Measurements from ENCODE around the gene FLAD1. TPM values are rescaled to one million over a fixed set of nuclear protein-coding genes. Genes with fewer than 3 reads are reported as not detected.

FLAD1 gene
- total and polyA plus RNA-seq, 2 of the 8 experiments (the other 6 are each of a cell fraction or from before 2014, with no cell fraction given), result 104 to 143 TPM

DNA sequence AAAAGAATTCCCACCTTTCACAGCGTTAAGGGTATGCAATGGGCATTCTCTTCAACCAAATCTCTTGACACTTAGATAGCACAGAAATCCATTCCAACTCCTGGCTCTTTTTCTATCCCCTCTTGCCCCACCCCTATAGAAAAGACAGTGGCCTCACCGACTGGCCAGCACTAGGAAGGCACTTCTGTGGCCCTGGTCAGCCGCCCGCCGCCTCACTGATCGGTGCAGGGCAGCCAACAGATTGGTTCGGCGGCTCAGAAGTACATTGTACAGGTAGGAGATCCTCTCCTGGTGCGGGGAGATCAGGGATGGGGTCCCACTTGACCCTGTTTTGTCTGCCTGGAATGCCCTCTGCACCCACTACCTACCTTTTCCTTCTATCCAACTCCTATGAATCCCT lies 41.2 kb downstream of the FLAD1 start:
- H2BK15ac ChIP-seq (ENCODE audit: low read length), result no peak overlapping the region
- no peak overlapping the region for H3K4ac ChIP-seq (replicated peaks; ENCODE audit: insufficient read length, low read depth, low read length)
- H3K4me2 ChIP-seq (ENCODE audit: insufficient read depth in 1 of 2, low read depth in 2 of 2, low read length in 2 of 2), result no peak overlapping the region
- no peak overlapping the region for H3K18ac ChIP-seq (ENCODE audit: extremely low read depth, low read length)
- H2BK120ac ChIP-seq (replicated peaks; ENCODE audit: low read depth, low read length), result no peak overlapping the region
- peaks cover 0 to 3% (median under 1%) of the 10 kb centered on the region in 4 experiments; a peak in 1 of 7 replicates for H3K27me3 ChIP-seq (replicated peaks in 1 of 4; ENCODE audit: control insufficient read depth in 3 of 4, extremely low read depth in 1 of 4, insufficient read depth in 3 of 4, low read length in 3 of 4)
- H2BK12ac ChIP-seq (ENCODE audit: low read depth, low read length), result no peak overlapping the region
- no peaks in the 10 kb centered on the region for H3K36me3 ChIP-seq (ENCODE audit: control insufficient read depth in 2 of 4, insufficient read depth in 4 of 4, low read length in 3 of 4)
- H2AK5ac ChIP-seq (ENCODE audit: low read depth, low read length), result no peak overlapping the region
- H3K79me2 ChIP-seq (ENCODE audit: control insufficient read depth in 1 of 2, insufficient read depth in 2 of 2, low read length in 2 of 2), result no peaks in the 10 kb centered on the region
- H2BK20ac ChIP-seq (ENCODE audit: low read length), result no peak overlapping the region
- H4K20me1 ChIP-seq (replicated peaks in 1 of 2; ENCODE audit: control insufficient read depth in 1 of 2, insufficient read depth in 2 of 2, low read length in 2 of 2), result no peaks in the 10 kb centered on the region
- H3K9me3 ChIP-seq (ENCODE audit: insufficient read depth in 2 of 2, low read depth in 1 of 2, low read length in 1 of 2), result no peaks in the 10 kb centered on the region
- no peak overlapping the region for H4K8ac ChIP-seq (ENCODE audit: extremely low read depth, insufficient read depth, low read length)
- no peak for TF ChIP-seq HDAC2 (IDR thresholded peaks at IDR 0.05; ENCODE audit: borderline replicate concordance in 1 of 2, low read depth in 2 of 2, low read length in 2 of 2)
- no peak for TF ChIP-seq POLR2A (IDR thresholded peaks at IDR 0.05; ENCODE audit: control extremely low read depth in 1 of 2, low read depth in 2 of 2, low read length in 2 of 2)
- TF ChIP-seq, protein P1, sequence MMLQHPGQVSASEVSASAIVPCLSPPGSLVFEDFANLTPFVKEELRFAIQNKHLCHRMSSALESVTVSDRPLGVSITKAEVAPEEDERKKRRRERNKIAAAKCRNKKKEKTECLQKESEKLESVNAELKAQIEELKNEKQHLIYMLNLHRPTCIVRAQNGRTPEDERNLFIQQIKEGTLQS (IDR thresholded peaks at IDR 0.05; ENCODE audit: insufficient read depth, low read depth, low read length), result no peak
- no peak for TF ChIP-seq CHD2 (IDR thresholded peaks at IDR 0.05; ENCODE audit: low read length)
- TF ChIP-seq SIX5 (IDR thresholded peaks at IDR 0.05; ENCODE audit: low read depth, low read length), result no peak
- no peak for TF ChIP-seq NRF1 (IDR thresholded peaks at IDR 0.05; ENCODE audit: low read depth, low read length)
- TF ChIP-seq TAF7 (optimal IDR thresholded peaks at IDR 0.05; ENCODE audit: borderline replicate concordance, low read depth, low read length), result no peak
- no peak for TF ChIP-seq RNF2 (IDR thresholded peaks at IDR 0.05; ENCODE audit: borderline replicate concordance, low read depth, low read length, missing control alignments, poor library complexity, severe bottlenecking)
- ChIA-PET POLR2A (ENCODE audit: partially characterized antibody) (no interaction called here), CTCF (ENCODE audit: partially characterized antibody) (interaction anchor here (1.8 to 2.5 kb wide), 3 partner anchors 7 to 27 kb away, joined by 3 to 11 read pairs (median 6); partner anchors contain the start of gene ADAM15)
- no peak overlapping the region for H3K56ac ChIP-seq (replicated peaks; ENCODE audit: insufficient read length, low read depth, low read length)
- H3K23ac ChIP-seq (ENCODE audit: insufficient read length), result no peak overlapping the region
- peaks cover 0 to 5% (median 0%) of the 10 kb centered on the region in 4 experiments; a peak in 2 of 7 replicates for H3K4me1 ChIP-seq (replicated peaks in 1 of 4; ENCODE audit: control insufficient read depth in 3 of 4, insufficient read depth in 4 of 4, low read length in 3 of 4)
- FAIRE-seq, result no peak
- WGBS, 2 experiments (ENCODE audit: extremely low coverage in 1 of 2, insufficient coverage in 1 of 2, insufficient read length in 1 of 2, insufficient replicate concordance in 2 of 2, low coverage in 1 of 2, low lambda C conversion rate in 2 of 2, missing lambda C conversion rate in 1 of 2), result 94% methylated on average over 9 of the region's 9 CpGs; no CpG with 5 or more reads in 1 of the 2 experiments
- no peak overlapping the region for H4K91ac ChIP-seq (replicated peaks; ENCODE audit: insufficient read length, low read length)
- H3K79me1 ChIP-seq (ENCODE audit: low read depth, low read length), result no peaks in the 10 kb centered on the region
- no peak overlapping the region for H3K9ac ChIP-seq (replicated peaks in 1 of 4; ENCODE audit: extremely low read depth in 1 of 4, low read depth in 3 of 4, low read length in 3 of 4)
- H2AFZ ChIP-seq (ENCODE audit: low read length), result no peak overlapping the region
- H3K14ac ChIP-seq (ENCODE audit: insufficient read length), result no peak overlapping the region
- H3K4me3 ChIP-seq (ENCODE audit: extremely low read depth in 1 of 4, insufficient read depth in 2 of 4, low read depth in 3 of 4, low read length in 4 of 4), result no peak overlapping the region
- DNase-seq (ENCODE audit: low read depth in 1 of 2, low spot score in 2 of 2), result no peak
- no peak overlapping the region for H2BK5ac ChIP-seq (ENCODE audit: low read depth, low read length)
- H3K23me2 ChIP-seq (ENCODE audit: low read depth, low read length), result no peaks in the 10 kb centered on the region
- H4K5ac ChIP-seq (ENCODE audit: insufficient read length, low read depth, low read length), result no peak overlapping the region
- H3K27ac ChIP-seq (ENCODE audit: low read depth, low read length), result no peak overlapping the region

Data from H1 (cell line).